NCI-H510A treated with DMSO at 0.1 percent for 48 hours (cell line): Measurements from ENCODE around the gene PDSS1.
"Not testable (repeated sequence)": the region's sequence is repeated elsewhere in the genome, so short reads cannot be mapped to it uniquely, and the experiment has no call there.

Source experiments
- DNase-seq: peaks from one replicate; lab custom pipeline; 2025; lab: John Stamatoyannopoulos, UW

PDSS1 gene, protein sequence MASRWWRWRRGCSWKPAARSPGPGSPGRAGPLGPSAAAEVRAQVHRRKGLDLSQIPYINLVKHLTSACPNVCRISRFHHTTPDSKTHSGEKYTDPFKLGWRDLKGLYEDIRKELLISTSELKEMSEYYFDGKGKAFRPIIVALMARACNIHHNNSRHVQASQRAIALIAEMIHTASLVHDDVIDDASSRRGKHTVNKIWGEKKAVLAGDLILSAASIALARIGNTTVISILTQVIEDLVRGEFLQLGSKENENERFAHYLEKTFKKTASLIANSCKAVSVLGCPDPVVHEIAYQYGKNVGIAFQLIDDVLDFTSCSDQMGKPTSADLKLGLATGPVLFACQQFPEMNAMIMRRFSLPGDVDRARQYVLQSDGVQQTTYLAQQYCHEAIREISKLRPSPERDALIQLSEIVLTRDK

GRCh38 chr10:26697163-26697921 is at the start of gene PDSS1:
TSS of gene PDSS1 (plus strand) at chr10:26697701. CDS start at chr10:26697712, 11 bp downstream.
- DNase-seq: peak; percentile 29

DNA sequence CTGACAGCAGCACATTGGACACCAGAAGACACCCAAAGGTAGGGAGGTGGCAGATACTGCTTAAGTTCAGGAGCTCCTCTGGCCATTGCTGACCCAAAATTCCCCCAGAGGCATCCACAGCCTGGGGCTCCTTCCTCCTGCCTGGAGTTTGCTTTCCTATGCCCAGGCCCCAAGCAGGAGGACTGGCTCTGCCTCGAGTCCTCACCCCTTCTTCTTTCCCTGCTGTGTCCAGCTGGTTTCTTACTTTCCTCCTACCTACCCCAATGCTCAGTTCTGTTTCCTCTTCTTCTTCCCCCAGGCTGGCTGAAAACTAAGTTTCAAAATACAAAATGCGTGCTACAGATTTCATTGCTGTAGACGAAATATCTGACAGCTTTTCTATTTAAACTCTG is 49.3 kb upstream of the PDSS1 start:
- DNase-seq: not testable (repeated sequence)

DNA sequence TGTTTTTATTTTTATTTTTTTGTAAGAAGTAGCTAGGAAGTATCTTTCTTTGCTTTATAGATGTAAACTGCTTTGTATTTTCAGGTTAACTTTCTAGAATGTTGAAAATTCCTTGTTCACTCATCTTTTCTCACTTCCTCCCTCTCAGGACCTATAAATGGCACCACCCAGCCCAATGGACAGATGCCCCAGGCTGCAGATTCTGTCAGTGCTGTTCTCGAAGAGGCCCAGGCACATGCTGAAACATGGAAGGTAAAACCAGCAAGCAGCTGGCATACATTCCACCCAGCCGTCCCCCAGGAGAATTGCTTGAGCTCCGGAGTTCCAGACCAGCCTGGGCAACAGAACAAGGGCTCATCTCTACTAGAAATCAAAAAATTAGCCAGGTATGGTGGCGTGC is 47.1 kb upstream of the PDSS1 start:
- DNase-seq: no peak

DNA sequence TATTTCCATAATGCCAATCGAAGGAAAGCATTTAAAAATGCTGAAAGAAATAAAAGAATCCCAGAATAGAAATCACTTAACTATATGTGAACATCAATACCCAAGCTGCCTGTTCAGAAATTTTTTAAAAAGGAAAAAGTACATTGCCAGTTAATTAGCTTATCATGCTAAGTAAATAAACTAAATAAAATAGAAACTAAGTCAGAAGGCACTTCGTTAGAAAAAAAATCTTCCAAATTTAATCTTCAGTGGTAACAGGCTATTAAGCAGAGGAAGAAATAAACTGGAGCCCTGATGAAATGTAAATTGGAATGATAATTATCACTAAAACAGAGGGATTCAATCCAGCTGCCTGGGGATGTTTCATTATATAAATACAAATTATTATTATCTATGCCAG is 46.0 kb upstream of the PDSS1 start:
- DNase-seq: not testable (repeated sequence)

DNA sequence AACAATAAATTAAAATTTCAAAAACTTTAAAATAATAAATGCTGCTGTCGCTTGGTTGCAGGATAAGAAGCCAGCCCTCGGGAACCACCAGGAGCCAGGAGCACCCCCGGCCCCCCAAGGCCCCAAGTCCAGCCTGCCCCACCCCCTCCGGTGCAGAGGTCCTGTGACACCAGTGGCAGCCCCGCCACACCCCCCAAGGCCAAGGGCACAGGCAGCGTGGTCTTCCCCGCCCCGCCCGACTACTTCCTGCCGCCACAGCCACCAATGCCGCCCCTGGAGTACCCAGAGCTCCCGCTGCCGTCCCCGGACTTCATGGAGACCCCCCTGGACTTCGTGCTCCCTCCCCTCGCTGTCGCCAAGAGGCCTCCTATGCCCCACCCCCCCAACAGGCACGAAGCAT is 44.5 kb upstream of the PDSS1 start:
- DNase-seq: no peak

DNA sequence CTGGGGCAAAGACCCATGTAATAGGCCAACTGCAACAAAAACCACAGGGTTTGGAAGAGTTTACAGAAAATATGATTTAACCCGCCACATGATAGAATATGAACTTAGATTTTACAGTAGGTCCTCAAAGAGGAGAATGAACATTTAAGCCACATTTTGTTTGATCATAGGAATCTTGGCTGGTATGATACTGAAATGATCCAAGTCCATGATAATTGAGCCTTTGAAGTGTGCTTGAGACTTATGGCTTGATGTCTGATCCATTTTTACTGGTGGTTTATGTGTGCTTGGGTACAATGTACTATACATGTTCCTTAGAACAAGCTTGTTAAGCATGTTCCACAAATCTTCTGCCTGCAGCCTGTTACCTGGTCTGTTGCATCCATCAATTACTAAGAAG is 41.8 kb upstream of the PDSS1 start:
- DNase-seq: no peak

GRCh38 chr10:26662864-26663263 is 34.6 kb upstream of the PDSS1 start:
- DNase-seq: no peak

- DNase-seq: no peak
Measured at GRCh38 chr10:26665080-26666048, 32.1 kb upstream of the PDSS1 start.

DNA sequence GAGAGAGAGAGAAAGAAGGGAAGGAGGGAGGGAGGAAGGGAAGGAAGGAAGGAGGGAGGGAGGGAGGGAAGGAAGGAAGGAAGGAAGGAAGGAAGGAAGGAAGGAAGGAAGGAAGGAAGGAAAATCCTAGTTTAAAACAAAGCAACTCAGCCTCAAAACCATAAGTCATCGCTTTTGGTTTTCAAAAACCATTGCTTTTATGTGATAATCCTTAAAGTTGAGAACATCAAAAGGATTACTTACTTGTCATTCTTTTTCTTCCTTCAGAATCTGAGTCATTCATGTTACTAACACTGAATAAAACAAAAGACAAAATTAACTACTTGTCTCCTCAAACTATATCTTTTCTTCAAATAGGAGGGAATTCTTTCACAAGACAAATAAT is 21.6 kb upstream of the PDSS1 start:
- DNase-seq: no peak

- no peak for DNase-seq
Measured at GRCh38 chr10:26679588-26679987, 17.9 kb upstream of the PDSS1 start.

GRCh38 chr10:26681076-26681475 is 16.4 kb upstream of the PDSS1 start:
- no peak for DNase-seq

DNA sequence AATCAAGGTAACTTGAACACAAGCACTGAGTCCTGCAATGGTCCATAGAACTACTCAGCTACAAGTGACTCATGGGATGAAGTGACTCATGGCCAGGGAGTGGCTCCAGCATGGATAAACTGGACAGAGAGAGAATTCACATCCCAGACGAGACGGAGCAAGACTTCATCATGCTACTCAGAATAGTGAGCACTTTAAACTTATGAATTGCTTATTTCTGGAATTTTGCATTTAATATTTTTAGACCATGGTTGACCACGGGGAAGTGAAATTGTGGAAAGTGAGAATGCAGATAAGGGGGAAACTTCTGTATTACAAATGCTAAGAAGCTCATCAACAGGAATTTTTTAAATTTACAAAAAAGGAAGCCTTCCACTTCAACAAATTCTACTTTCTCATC is 15.5 kb upstream of the PDSS1 start:
- not testable (repeated sequence) for DNase-seq

DNA sequence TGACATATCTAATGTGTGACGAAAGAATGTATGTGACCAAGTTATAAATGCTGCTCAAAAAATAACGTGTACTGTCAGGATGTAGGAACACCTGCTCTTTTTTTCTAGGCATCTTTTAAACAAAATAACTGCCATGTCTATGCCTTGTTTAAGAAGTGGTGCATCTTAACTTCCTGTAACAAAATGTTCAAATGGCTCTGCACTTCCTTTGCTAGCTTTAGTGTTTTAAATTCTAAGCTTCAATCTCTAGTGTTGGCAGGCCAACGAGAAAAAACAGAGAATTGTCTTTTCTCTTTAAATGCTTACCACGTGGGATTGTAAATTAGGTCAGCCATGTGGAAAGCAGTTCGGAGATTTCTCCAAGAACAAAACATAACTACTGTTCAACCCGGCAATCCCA is 14.6 kb upstream of the PDSS1 start:
- no peak for DNase-seq

- DNase-seq: peak; percentile 24
Measured at GRCh38 chr10:26684667-26685264, 12.7 kb upstream of the PDSS1 start.

DNA sequence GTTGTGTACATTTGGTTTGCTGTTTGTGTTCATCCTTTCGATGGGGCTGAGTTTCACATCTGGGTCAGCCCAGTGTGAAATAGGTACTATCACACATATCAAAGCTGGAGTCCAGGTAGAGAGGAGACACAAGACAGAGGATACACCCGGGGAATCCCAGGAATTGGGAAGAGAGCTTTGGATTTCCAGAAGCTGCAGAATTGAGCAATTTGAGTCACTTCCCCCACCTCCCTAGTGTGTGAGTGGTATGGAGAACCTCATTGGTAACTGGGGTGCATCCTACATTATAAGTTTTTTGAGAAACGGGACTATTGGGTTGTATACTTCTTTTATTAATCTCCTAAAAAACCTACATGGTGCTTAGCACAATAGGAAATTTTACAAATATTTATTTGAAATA is 12.1 kb upstream of the PDSS1 start:
- DNase-seq: no peak

DNA sequence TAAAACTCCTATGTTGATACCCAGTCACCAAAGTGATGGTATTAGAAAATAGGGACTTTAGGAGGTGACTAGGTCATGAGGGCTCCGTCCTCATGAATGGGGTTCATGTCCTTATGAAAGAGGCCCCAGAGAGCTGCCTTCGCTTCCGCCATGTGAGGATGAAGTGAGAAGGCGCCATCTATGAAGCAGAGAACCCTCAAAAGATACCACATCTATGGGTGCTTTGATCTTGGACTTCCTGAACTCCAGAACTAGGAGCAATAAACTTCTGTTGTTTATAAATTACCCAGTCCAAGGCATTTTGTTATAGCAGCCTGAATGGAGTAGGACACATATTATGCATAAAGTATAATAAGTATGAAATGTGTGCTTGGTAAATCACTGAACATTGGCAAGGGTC is 8.1 kb upstream of the PDSS1 start:
- no peak for DNase-seq

DNA sequence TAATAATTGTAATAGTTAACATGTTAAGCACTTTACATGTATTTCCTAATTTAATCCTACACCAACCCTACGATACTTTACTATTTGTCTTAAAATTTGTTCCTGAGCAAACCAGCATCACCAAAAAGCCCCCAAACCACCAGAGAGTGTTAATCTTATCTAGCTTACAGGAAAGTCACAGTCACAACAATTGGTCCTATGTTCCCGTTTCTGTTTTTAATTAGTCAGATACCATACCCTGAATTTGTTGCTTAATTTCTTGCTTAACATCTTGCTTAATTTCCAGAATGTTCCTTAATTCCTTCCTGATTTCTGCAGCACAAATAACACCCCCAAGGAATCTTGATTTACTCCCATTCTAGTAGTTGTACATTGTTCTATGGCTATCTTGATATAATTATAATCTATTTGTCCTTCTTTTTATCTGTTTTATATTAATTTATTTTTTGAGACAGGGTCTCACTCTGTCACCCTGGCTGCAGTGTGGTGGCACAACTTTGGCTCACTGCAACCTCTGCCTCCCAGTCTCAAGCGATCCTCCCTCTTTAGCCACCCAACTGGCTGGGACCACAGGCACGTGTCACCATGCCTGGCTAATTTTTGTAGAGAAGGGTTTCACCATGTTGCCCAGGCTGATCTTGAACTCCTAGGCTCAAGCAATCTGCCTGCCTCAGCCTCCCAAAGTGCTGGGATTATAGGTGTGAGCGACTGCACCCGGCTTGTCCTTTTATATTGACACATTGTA is 6.6 kb upstream of the PDSS1 start:
- no peak for DNase-seq

DNA sequence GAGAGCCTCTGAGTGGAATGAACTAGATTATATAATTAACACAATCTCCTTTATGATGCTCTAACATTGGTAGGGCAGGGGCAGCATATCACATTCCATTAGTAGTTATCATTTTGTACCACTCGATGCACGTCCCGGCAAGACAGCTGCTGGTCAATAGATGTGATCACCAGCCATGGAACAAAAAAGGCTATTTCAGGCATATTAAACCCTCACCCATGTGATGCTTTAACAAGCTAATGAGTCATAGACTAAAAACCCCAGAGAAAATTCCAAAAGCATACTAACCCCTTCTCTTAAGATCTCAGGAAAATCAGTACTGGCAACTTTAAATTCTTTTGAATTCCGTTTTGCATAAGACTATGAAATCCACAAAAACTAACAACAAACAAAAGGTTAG is 3.0 kb upstream of the PDSS1 start:
- DNase-seq: not testable (repeated sequence)

DNA sequence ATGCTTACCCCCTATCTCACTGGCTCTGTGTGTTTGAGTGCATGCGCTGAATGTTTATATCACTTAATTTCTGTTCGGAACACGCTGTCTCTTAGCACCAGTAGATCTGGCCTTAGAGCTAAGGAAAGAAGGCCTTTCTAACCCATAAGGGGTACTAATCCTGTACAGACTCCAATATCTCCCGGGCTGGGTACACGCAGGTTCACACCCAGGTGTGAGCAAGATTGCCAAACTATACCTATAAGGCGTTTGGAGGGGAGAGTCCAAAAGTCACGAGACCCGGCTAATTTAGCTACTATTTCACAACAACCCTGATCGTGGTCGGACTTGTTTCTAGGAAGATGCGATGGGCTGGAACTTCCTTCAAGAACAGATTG is 727 bp upstream of the PDSS1 start:
- no peak for DNase-seq

GRCh38 chr10:26697922-26698608 is 564 bp downstream of the PDSS1 start:
- no peak for DNase-seq

- DNase-seq: no peak
Measured at GRCh38 chr10:26698909-26699308, 1.4 kb downstream of the PDSS1 start.
